Choroid plexus epithelial cell (primary cell): ENCODE results near the gene TUBA4B.

Experiments
- DNase-seq: peaks from one replicate; pipeline ENCODE4 v3.0.0-alpha.2; 2010; ENCODE audit warnings: low read depth
- H3K4me3 ChIP-seq: 2 replicates; pipeline ENCODE4 v1.5.1; 2011; ENCODE audit warnings: low read depth, mild to moderate bottlenecking, control low read depth, low read length, moderate library complexity
- CTCF ChIP-seq: conservative IDR thresholded peaks from 2 replicates; pipeline ENCODE4 v1.5.1; 2011; ENCODE audit warnings: low read depth, mild to moderate bottlenecking, control low read depth, inconsistent platforms, low read length, moderate library complexity

Gene TUBA4B

GRCh38 chr2:219207884-219208740, 44.9 kb upstream of the TUBA4B start:
- H3K4me3 ChIP-seq = peak overlapping the region; percentile 86
- DNase-seq = peak; percentile 57
- TF ChIP-seq CTCF = no peak

GRCh38 chr2:219209236-219210195, 43.5 kb upstream of the TUBA4B start:
- no peak for TF ChIP-seq CTCF
- no peak for DNase-seq
- H3K4me3 ChIP-seq = no peak overlapping the region

- DNase-seq = no peak
- TF ChIP-seq CTCF = no peak
- no peak overlapping the region for H3K4me3 ChIP-seq
Measured at GRCh38 chr2:219210196-219210885, 42.7 kb upstream of the TUBA4B start.

GRCh38 chr2:219210886-219211362, 42.1 kb upstream of the TUBA4B start:
- DNase-seq = no peak
- no peak overlapping the region for H3K4me3 ChIP-seq
- no peak for TF ChIP-seq CTCF

GRCh38 chr2:219213026-219213415, 40.0 kb upstream of the TUBA4B start:
- no peak for TF ChIP-seq CTCF
- no peak overlapping the region for H3K4me3 ChIP-seq
- no peak for DNase-seq

- TF ChIP-seq CTCF = no peak
- no peak overlapping the region for H3K4me3 ChIP-seq
- DNase-seq = no peak
Measured at GRCh38 chr2:219213486-219214071, 39.5 kb upstream of the TUBA4B start.
